Fibroblast of the aortic adventitia (primary cell): ENCODE data around the gene NUP205. TPM values are rescaled to one million over a fixed set of nuclear protein-coding genes. Genes with fewer than 3 reads are reported as not detected.

Experiments
- DNase-seq: peaks from one replicate; pipeline ENCODE4 v3.0.0-alpha.2; 2010; ENCODE audit warnings: low read depth
- H3K4me3 ChIP-seq: 2 replicates; pipeline ENCODE4 v1.5.1; 2011; ENCODE audit warnings: low read depth, mild to moderate bottlenecking, control low read depth, low read length, moderate library complexity
- total RNA-seq: library from RNA; depleted of rRNA; stranded (reverse); fragments of >200 nt; gene quantifications from 2 replicates; pipeline ENCODE4 v1.2.3, GENCODE V29; 2012; ENCODE audit warnings: low replicate concordance
- TF ChIP-seq, protein P1 (sequence below): IDR thresholded peaks from 2 replicates; pipeline ENCODE4 v1.5.1; 2011; ENCODE audit warnings: mild to moderate bottlenecking, low read length, control low read depth, inconsistent platforms; ENCODE audit not compliant: insufficient read depth

NUP205 gene
- total RNA-seq, 1 donor, result 78.4 TPM

- TF ChIP-seq, protein P1, sequence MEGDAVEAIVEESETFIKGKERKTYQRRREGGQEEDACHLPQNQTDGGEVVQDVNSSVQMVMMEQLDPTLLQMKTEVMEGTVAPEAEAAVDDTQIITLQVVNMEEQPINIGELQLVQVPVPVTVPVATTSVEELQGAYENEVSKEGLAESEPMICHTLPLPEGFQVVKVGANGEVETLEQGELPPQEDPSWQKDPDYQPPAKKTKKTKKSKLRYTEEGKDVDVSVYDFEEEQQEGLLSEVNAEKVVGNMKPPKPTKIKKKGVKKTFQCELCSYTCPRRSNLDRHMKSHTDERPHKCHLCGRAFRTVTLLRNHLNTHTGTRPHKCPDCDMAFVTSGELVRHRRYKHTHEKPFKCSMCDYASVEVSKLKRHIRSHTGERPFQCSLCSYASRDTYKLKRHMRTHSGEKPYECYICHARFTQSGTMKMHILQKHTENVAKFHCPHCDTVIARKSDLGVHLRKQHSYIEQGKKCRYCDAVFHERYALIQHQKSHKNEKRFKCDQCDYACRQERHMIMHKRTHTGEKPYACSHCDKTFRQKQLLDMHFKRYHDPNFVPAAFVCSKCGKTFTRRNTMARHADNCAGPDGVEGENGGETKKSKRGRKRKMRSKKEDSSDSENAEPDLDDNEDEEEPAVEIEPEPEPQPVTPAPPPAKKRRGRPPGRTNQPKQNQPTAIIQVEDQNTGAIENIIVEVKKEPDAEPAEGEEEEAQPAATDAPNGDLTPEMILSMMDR, result no peak
- no peak overlapping the region for H3K4me3 ChIP-seq
- DNase-seq, result no peak
Measured at GRCh38 chr7:135538376-135538775, 19.3 kb upstream of the NUP205 start.

DNA sequence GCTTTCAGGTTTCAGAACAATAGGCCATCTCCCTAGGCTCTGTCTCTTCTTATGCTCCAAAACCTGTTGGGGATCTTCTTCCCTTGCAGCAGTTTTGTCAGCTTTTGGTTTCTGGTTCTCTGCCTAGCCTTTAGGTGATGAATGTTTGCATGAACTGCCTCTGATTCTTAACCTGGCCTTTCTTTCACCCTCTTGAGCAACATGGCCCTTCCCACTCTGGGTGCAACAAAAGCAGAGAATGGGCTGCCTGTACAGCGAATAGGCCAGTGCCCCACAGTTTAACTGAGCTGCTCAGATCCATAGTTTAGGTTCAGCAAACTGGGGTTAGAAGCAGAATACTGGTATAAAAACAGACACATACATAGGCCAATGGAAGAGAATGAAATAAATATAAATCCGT lies 18.1 kb upstream of the NUP205 start:
- DNase-seq, result no peak
- TF ChIP-seq, protein P1, result no peak
- H3K4me3 ChIP-seq, result no peak overlapping the region

DNA sequence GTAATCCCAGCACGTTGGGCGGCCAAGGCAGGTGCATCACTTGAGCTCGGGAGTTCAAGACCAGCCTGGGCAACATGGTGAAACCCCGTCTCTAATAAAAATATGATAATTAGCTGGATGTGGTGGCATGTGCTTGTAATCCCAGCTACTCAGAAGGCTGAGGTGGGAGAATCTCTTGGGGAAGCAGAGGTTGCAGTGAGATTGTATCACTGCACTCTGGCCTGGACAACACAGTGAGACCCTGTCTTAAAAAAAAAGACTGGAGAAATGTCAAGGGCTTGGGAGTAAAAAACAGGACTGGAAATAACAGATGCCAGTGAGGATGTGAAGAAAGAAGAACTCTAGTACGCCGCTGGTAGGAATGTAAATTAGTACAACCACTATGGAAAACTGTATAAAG lies 16.7 kb upstream of the NUP205 start:
- DNase-seq, result no peak
- TF ChIP-seq, protein P1, result no peak
- H3K4me3 ChIP-seq, result no peak overlapping the region

DNA sequence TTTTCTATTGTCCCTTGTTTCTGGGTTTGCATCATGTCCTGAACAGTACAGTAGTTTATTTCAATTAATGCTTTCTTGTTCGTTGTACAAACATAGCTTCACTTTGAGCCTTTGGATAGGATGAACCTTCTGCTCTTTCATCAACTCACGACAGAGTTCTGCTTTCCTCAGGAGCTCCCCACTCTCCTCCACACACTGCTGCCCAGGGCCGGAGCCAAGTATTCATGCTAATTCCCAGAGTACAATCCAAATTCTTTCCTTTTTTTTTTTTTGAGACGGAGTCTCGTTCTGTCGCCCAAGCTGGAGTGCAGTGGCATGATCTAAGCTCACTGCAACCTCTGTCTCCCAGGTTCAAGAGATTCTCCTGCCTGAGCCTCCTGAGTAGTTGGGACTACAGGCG lies 7.5 kb upstream of the NUP205 start:
- DNase-seq, result no peak
- no peak overlapping the region for H3K4me3 ChIP-seq
- TF ChIP-seq, protein P1, result no peak

DNA sequence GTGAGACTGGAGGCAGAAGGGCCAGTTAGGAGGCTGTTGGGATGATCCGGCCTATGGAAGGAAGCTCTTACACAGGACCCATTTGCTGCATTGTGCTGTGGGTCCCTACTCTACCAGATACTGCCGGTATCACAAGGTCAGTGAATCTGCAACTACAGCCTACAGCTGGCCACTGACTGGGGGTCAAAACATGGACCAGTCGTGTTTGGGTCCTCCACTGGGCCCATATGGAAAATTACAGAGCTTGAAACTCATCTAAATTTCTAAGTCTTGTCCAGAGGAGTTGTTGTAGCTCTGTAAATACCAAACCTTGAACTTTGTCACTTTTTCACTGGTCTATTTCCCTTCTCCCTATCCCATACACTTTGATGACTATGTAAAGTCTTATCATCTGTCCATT lies 5.6 kb upstream of the NUP205 start:
- DNase-seq, result no peak
- TF ChIP-seq, protein P1, result no peak
- H3K4me3 ChIP-seq, result no peak overlapping the region

DNA sequence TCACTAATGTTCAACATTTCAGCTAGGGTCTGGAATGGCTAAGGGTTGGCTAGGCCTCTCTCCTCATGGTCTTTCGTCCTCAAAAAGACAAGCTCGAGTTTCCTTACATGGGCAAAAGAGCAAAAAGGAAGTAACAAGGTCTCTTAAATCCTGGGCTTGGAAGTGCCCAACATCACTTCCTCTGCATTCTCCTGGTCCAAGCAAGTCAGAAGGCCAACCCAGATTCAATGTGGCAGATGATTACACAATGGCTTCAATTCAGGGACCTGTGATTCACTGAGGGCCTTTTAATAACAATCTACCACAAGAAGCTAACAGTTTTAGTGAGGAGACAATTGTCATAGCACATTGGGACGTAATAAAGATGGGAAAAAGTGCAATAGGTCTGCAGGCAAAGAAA lies 4.4 kb upstream of the NUP205 start:
- H3K4me3 ChIP-seq, result no peak overlapping the region
- TF ChIP-seq, protein P1, result no peak
- DNase-seq, result no peak

- DNase-seq, result peak; percentile 54
- TF ChIP-seq, protein P1, result peak; percentile 64
- H3K4me3 ChIP-seq, result peak overlapping the region; percentile 99
Measured at GRCh38 chr7:135558337-135558767, 635 bp downstream of the NUP205 start.
